C4-2B (cell line): ENCODE measurements around the gene MYO7B.

ENCODE experiments used
- ZFX ChIP-seq: fragments of 450-650 bp; IDR thresholded peaks from 2 replicates; pipeline ENCODE4 v1.6.1; 2017
- TF ChIP-seq, protein P1 (sequence below): fragments of 450-650 bp; conservative IDR thresholded peaks from 2 replicates; pipeline ENCODE4 v1.5.1; 2017; ENCODE audit warnings: mild to moderate bottlenecking

DNA sequence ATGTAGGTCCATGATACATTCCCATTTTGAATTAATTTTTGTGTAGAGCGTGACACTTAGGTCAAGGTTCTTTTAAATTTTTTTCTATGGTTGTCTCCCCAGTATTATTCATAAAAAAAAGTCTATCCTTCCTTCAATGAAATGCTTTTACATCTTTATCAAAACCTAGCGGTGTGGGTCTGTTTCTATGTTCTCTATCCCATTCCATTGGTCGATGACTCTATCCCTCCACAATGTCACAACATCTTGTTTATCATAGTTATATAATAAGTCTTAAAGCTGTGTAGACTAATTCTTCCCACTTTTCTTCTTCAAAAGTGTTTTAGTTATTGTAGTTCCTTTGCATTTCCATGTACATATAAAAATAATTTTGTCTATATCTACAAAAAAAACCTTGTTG lies 63.2 kb downstream of the MYO7B start:
- TF ChIP-seq, protein P1, sequence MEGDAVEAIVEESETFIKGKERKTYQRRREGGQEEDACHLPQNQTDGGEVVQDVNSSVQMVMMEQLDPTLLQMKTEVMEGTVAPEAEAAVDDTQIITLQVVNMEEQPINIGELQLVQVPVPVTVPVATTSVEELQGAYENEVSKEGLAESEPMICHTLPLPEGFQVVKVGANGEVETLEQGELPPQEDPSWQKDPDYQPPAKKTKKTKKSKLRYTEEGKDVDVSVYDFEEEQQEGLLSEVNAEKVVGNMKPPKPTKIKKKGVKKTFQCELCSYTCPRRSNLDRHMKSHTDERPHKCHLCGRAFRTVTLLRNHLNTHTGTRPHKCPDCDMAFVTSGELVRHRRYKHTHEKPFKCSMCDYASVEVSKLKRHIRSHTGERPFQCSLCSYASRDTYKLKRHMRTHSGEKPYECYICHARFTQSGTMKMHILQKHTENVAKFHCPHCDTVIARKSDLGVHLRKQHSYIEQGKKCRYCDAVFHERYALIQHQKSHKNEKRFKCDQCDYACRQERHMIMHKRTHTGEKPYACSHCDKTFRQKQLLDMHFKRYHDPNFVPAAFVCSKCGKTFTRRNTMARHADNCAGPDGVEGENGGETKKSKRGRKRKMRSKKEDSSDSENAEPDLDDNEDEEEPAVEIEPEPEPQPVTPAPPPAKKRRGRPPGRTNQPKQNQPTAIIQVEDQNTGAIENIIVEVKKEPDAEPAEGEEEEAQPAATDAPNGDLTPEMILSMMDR = no peak
- no peak for TF ChIP-seq ZFX
